ENCODE measurements around the gene ADGRG3.

ADGRG3 gene

GRCh38 chr16:57651344-57652333, 16.5 kb upstream of the ADGRG3 start:
- H3K4me3 ChIP-seq (replicated peaks in 1 of 2; ENCODE audit: low read depth in 2 of 2, low read length in 2 of 2) = no peak overlapping the region
- no peak for TF ChIP-seq CTCF (IDR thresholded peaks at IDR 0.05; ENCODE audit: low read depth, low read length)
- DNase-seq (ENCODE audit: low read depth in 2 of 2) = no peak

GRCh38 chr16:57652695-57653471, 15.2 kb upstream of the ADGRG3 start:
- no peak for TF ChIP-seq CTCF (IDR thresholded peaks at IDR 0.05; ENCODE audit: low read depth, low read length)
- no peak for DNase-seq (ENCODE audit: low read depth in 2 of 2)
- no peak overlapping the region for H3K4me3 ChIP-seq (replicated peaks in 1 of 2; ENCODE audit: low read depth in 2 of 2, low read length in 2 of 2)

GRCh38 chr16:57653936-57654335, 14.2 kb upstream of the ADGRG3 start:
- peak in 1 of 2 donors; percentile 31 for DNase-seq (ENCODE audit: low read depth in 2 of 2)
- no peak for TF ChIP-seq CTCF (IDR thresholded peaks at IDR 0.05; ENCODE audit: low read depth, low read length)
- H3K4me3 ChIP-seq (replicated peaks in 1 of 2; ENCODE audit: low read depth in 2 of 2, low read length in 2 of 2) = no peak overlapping the region

- DNase-seq (ENCODE audit: low read depth in 2 of 2) = no peak
Observed at GRCh38 chr16:57656342-57656955, 11.7 kb upstream of the ADGRG3 start.

GRCh38 chr16:57657228-57657627, 10.9 kb upstream of the ADGRG3 start:
- DNase-seq (ENCODE audit: low read depth in 2 of 2) = no peak

More at GRCh38 chr16:57656342-57656955, 11.7 kb upstream of the ADGRG3 start:
- H3K4me3 ChIP-seq (replicated peaks in 1 of 2; ENCODE audit: low read depth in 2 of 2, low read length in 2 of 2) = no peak overlapping the region
- no peak for TF ChIP-seq CTCF (IDR thresholded peaks at IDR 0.05; ENCODE audit: low read depth, low read length)

More at GRCh38 chr16:57657228-57657627, 10.9 kb upstream of the ADGRG3 start:
- no peak overlapping the region for H3K4me3 ChIP-seq (replicated peaks in 1 of 2; ENCODE audit: low read depth in 2 of 2, low read length in 2 of 2)
- TF ChIP-seq CTCF (IDR thresholded peaks at IDR 0.05; ENCODE audit: low read depth, low read length) = no peak
